ENCODE measurements around the gene BIN1. TPM values are rescaled to one million over a fixed set of nuclear protein-coding genes. Genes with fewer than 3 reads are reported as not detected.
A peak's percentile ranks its signal among the peaks of the same experiment; 100 is the strongest.

BIN1 gene, protein sequence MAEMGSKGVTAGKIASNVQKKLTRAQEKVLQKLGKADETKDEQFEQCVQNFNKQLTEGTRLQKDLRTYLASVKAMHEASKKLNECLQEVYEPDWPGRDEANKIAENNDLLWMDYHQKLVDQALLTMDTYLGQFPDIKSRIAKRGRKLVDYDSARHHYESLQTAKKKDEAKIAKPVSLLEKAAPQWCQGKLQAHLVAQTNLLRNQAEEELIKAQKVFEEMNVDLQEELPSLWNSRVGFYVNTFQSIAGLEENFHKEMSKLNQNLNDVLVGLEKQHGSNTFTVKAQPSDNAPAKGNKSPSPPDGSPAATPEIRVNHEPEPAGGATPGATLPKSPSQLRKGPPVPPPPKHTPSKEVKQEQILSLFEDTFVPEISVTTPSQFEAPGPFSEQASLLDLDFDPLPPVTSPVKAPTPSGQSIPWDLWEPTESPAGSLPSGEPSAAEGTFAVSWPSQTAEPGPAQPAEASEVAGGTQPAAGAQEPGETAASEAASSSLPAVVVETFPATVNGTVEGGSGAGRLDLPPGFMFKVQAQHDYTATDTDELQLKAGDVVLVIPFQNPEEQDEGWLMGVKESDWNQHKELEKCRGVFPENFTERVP
- 100 to 1,000 TPM in 1 of 4 donors, 10 to 100 TPM in 3; 41.5 to 112 (median 57.8) TPM for total RNA-seq

DNA sequence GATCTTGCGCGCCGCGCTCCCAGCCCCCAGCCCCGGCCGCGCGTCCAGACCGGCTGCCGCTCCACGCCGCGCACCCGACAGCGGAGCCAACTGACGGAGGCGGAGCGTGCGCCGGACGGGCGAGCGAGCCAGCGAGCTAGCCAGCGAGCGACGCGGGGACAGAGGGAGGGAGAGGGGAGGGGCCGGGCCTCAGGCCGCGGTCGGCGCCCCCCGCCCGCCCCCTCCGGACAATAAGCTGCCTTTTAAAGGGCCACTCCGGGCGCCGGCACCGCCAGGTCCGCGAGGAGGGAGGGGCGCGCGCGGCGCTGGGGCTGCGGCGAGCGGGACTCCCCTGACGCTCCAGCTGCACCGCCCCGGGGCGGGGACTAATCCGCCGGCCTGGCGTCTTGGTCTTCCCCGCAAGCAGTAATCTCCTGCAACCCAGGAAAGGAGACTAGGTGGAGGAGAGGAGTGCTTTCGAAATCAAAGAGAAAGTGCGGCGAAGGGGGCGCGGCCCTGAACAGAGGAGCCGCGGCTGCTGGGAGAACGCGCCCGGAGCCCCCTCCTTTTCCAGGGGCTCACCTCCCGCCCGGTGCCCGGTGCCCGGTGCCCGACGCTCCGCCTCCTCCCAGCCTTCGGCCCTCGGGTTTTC is at the start of gene BIN1:
TSS of gene BIN1 (minus strand) at position 164 of the 631 bp plus-strand sequence. CDS start 211 bp downstream, outside the sequence.
- DNase-seq, result peak; percentile 81 to 94
- intact Hi-C loops (cut with DNase I; ENCODE audit: low total_unique reads), result no loop called here
- Histone ChIP-seq H3K4me1 (peaks cover 0 to 5% of the 10 kb centered on the region in 2 donors), H3K36me3 (no peaks in the 10 kb centered on the region), H3K4me3 (peak within 1 kb of the TSS; percentile 64), H3K27ac (peak within 1 kb of the TSS; percentile 86 to 89), H3K27me3 (no peaks in the 10 kb centered on the region), H3K9me3 (no peaks in the 10 kb centered on the region)
- TF ChIP-seq, protein P1, sequence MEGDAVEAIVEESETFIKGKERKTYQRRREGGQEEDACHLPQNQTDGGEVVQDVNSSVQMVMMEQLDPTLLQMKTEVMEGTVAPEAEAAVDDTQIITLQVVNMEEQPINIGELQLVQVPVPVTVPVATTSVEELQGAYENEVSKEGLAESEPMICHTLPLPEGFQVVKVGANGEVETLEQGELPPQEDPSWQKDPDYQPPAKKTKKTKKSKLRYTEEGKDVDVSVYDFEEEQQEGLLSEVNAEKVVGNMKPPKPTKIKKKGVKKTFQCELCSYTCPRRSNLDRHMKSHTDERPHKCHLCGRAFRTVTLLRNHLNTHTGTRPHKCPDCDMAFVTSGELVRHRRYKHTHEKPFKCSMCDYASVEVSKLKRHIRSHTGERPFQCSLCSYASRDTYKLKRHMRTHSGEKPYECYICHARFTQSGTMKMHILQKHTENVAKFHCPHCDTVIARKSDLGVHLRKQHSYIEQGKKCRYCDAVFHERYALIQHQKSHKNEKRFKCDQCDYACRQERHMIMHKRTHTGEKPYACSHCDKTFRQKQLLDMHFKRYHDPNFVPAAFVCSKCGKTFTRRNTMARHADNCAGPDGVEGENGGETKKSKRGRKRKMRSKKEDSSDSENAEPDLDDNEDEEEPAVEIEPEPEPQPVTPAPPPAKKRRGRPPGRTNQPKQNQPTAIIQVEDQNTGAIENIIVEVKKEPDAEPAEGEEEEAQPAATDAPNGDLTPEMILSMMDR (IDR thresholded peaks at IDR 0.05), result no peak
- TF ChIP-seq POLR2A (IDR thresholded peaks at IDR 0.05), result peak; percentile 45 to 80

DNA sequence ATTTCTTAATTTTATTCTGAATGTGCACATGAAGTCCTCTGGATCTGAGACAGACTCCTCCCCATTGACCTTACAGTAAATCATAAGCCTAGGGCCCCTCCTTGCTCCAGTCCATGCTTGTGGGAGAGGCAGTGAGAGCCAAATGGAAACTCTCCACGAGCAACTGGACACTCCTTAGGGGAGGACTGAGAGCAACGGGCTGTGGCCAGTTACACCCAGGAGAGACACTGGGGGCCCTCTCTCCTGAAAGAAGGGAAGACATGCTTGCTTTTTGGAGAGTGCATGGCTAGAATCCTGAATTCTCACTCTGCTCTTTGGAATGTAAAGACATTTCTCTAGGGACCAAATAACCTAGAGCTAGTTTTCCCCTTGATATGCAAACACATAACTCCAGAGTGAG is 49.0 kb upstream of the BIN1 start:
- H3K4me3 ChIP-seq, result no peak overlapping the region
- no peaks in the 10 kb centered on the region for H3K36me3 ChIP-seq
- TF ChIP-seq, protein P1 (IDR thresholded peaks at IDR 0.05), result no peak
- no peak for TF ChIP-seq POLR2A (IDR thresholded peaks at IDR 0.05)
- no peaks in the 10 kb centered on the region for H3K9me3 ChIP-seq
- H3K27ac ChIP-seq, result peak overlapping the region; percentile 83 to 88
- peak; percentile 83 to 86 for DNase-seq
- intact Hi-C loops (cut with DNase I; ENCODE audit: low total_unique reads), result no loop called here
- H3K4me1 ChIP-seq, result peaks cover 7 to 13% of the 10 kb centered on the region in 2 donors
- H3K27me3 ChIP-seq, result no peaks in the 10 kb centered on the region

DNA sequence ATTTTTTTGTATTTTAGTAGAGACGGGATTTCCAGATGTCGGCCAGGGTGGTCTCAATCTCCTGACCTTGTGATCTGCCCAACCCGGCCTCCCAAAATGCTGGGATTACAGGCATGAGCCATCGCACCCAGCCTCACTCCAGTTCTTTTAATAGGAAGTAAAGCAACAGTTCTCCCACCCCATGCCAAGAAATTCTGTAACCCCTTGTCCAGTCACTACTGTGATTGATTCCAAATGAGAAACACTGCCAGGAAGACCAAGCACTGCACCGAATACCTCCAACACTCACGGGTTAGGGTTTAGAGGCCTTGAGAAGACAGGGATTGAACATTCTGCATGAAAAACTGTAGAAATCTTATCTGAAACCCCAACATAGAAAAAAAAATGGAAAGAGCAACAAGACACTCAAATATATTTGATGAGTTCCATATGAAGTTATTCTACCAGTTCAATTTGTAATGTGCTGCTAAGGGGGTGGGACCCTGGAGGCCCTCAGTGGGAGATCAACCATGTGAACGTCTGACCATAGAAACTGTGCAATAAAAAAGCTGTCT is 48.2 kb upstream of the BIN1 start:
- Histone ChIP-seq H3K4me3 (no peak overlapping the region), H3K27ac (peak overlapping the region; percentile 83 to 88), H3K4me1 (peaks cover 7 to 13% of the 10 kb centered on the region in 2 donors), H3K27me3 (no peaks in the 10 kb centered on the region), H3K9me3 (no peaks in the 10 kb centered on the region), H3K36me3 (no peaks in the 10 kb centered on the region)
- TF ChIP-seq POLR2A (IDR thresholded peaks at IDR 0.05), result no peak
- TF ChIP-seq, protein P1 (IDR thresholded peaks at IDR 0.05), result no peak
- peak; percentile 68 to 71 for DNase-seq
- intact Hi-C loops (cut with DNase I; ENCODE audit: low total_unique reads), result no loop called here

DNA sequence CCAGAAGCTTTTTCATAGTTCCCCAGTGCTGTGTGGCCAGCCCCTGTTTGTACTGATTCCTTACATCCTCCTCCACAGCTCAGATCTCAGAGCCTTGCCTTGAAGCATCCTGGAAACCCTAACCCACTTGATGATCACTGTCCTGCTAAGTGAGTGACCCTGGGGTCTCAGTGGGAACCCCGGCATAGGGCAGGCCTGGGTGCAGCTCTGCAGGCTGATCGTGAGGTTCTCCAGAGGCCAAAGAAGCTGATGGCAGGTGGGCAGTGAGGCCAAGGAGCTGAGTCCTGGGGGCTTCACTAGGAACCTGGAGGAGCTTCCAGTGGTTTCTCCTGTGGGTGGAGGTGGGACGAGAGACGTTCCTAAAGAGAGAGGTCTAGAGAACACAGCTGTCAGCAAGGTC is 47.4 kb upstream of the BIN1 start:
- TF ChIP-seq, protein P1 (IDR thresholded peaks at IDR 0.05), result no peak
- TF ChIP-seq POLR2A (IDR thresholded peaks at IDR 0.05), result no peak
- intact Hi-C loops (cut with DNase I; ENCODE audit: low total_unique reads), result no loop called here
- peak overlapping the region; percentile 83 to 88 for H3K27ac ChIP-seq

More for the DNA sequence above, 47.4 kb upstream of the BIN1 start:
- Histone ChIP-seq H3K4me3 (no peak overlapping the region), H3K4me1 (peaks cover 7 to 13% of the 10 kb centered on the region in 2 donors), H3K27me3 (no peaks in the 10 kb centered on the region), H3K9me3 (no peaks in the 10 kb centered on the region), H3K36me3 (no peaks in the 10 kb centered on the region)
- no peak for DNase-seq
